GM12878 (cell line): ENCODE data around the gene TAF4. TPM values are rescaled to one million over a fixed set of nuclear protein-coding genes. Genes with fewer than 3 reads are reported as not detected.

Source experiments
- ATAC-seq: fragments of 200-7000 bp; cut with Tn5 transposase; 3 replicates; pipeline ENCODE4 v1.9.1; 2020; ENCODE audit warnings: mild to moderate bottlenecking, moderate library complexity
- BruUV-seq: library from RNA; stranded (reverse); fragments of 400-500 nt; replicated peaks from 2 replicates; lab custom pipeline; 2021; lab: Mats Ljungman, UMichigan
- CTCF ChIA-PET: fragments of 300-600 bp; sonication (Branson Sonifier 250); formaldehyde crosslinking; extraction: SDS; loops from one replicate; lab custom pipeline; 2021; ENCODE audit warnings: inconsistent platforms; lab: Yijun Ruan, JAX
- POLR2A ChIA-PET: fragments of 350-600 bp; formaldehyde crosslinking; extraction: SDS; loops from one replicate; lab custom pipeline; 2021; ENCODE audit warnings: inconsistent platforms; lab: Charles Lee
- RAD21 ChIA-PET: fragments of 300-600 bp; sonication (Branson Sonifier 250); formaldehyde crosslinking; loops from one replicate; lab custom pipeline; 2023; ENCODE audit warnings: antibody characterized with exemption; ENCODE audit not compliant: unreplicated experiment; lab: Charles Lee
- SMC1A ChIA-PET: fragments of 300-600 bp; sonication (Branson Sonifier 250); formaldehyde crosslinking; loops from one replicate; lab custom pipeline; 2023; ENCODE audit not compliant: unreplicated experiment, uncharacterized antibody; lab: Charles Lee
- DNase-seq: peaks from one replicate; pipeline ENCODE4 v3.0.0-alpha.2; 2011; ENCODE audit warnings: low read depth, low spot score
- FAIRE-seq: peaks from 3 replicates; lab custom pipeline; 2011; peaks lifted over from hg19 to GRCh38; lab: Jason Lieb, UNC
- H2AFZ ChIP-seq: 2 replicates; pipeline ENCODE4 v1.6.0; 2011; ENCODE audit warnings: low read depth, low read length, control low read depth; ENCODE audit not compliant: control insufficient read depth
- H3K27ac ChIP-seq: 2 replicates; pipeline ENCODE4 v1.5.1; 2011; ENCODE audit warnings: control low read depth; ENCODE audit not compliant: control insufficient read depth, insufficient read depth
- H3K27me3 ChIP-seq, 2 experiments: replicated peaks in 1 of 2; 2 replicates each; pipeline versions ENCODE4 v1.6.0 to v1.6.1; 2011; ENCODE audit warnings: low read length in 1 of 2; ENCODE audit not compliant: control insufficient read depth in 2 of 2, insufficient read depth in 2 of 2
- H3K36me3 ChIP-seq, 2 experiments: 2 replicates each; pipeline ENCODE4 v1.5.1; 2011; ENCODE audit warnings: low read length in 1 of 2; ENCODE audit not compliant: control insufficient read depth in 2 of 2, insufficient read depth in 2 of 2
- H3K4me1 ChIP-seq: 2 replicates; pipeline ENCODE4 v1.6.1; 2011; ENCODE audit warnings: mild to moderate bottlenecking, low read length, moderate library complexity, mixed read lengths; ENCODE audit not compliant: control insufficient read depth, insufficient read depth
- H3K4me2 ChIP-seq: 2 replicates; pipeline ENCODE4 v1.6.0; 2011; ENCODE audit warnings: control low read depth; ENCODE audit not compliant: control insufficient read depth, insufficient read depth
- H3K4me3 ChIP-seq: fragments of 200-600 bp; sonication (generic); 2 replicates; pipeline ENCODE4 v1.5.1; 2016
- H3K79me2 ChIP-seq: 2 replicates; pipeline ENCODE4 v1.6.0; 2011; ENCODE audit warnings: low read length; ENCODE audit not compliant: control insufficient read depth, insufficient read depth
- H3K9ac ChIP-seq: 2 replicates; pipeline ENCODE4 v1.8.0; 2011; ENCODE audit warnings: low read length, control low read depth, mixed read lengths; ENCODE audit not compliant: control insufficient read depth, insufficient read depth
- H3K9me3 ChIP-seq: replicated peaks from 3 replicates; pipeline ENCODE4 v1.5.1; 2011; ENCODE audit warnings: mild to moderate bottlenecking, low read length; ENCODE audit not compliant: control insufficient read depth, insufficient read depth
- H4K20me1 ChIP-seq: 2 replicates; pipeline ENCODE4 v1.6.0; 2011; ENCODE audit not compliant: control insufficient read depth, insufficient read depth
- WGBS: methylation state at CpG from one replicate; pipeline ENCODE4 v1.1.6; 2016; ENCODE audit warnings: low lambda C conversion rate; ENCODE audit not compliant: insufficient replicate concordance, insufficient coverage; ENCODE audit errors: missing lambda C conversion rate; 5-methylcytosine and 5-hydroxymethylcytosine counted together
- in situ Hi-C: fragments of 300-500 bp; cut with MboI; formaldehyde crosslinking; loops from 9 replicates; pipeline ENCODE4 v1.14.3; 2018; ENCODE audit warnings: mixed read lengths
- intact Hi-C: fragments of 100-400 bp; cut with micrococcal nuclease; formaldehyde crosslinking; loops from one replicate; pipeline ENCODE4 v1.14.2; 2022; ENCODE audit not compliant: unreplicated experiment
- polyA plus RNA-seq, 11 experiments: library from polyadenylated mRNA; depleted of rRNA in 4 of 11; unstranded in 6 of 11; stranded (reverse) in 5 of 11; fragments of >200 nt; fragmentation: Nextera tagmentation in 4 of 11; fragmentation: Illumina TruSeq in 1 of 11; extraction: Ambion mirVana in 4 of 11; extraction: Trizol in 1 of 11; gene quantifications; 1 replicate in 1 of 11; 2 replicates in 10 of 11; pipeline versions ENCODE4 v1.2.1 to v1.2.3, GENCODE V29; 2011 to 2016; ENCODE audit warnings: inconsistent platforms in 2 of 11, missing spikeins in 2 of 11, low read depth in 1 of 11
- total RNA-seq, 4 experiments: library from RNA; depleted of rRNA in 3 of 4; stranded (reverse); fragments of >200 nt in 3 of 4; fragmentation: Illumina TruSeq in 1 of 4; extraction: Trizol in 1 of 4; gene quantifications; 2 replicates each; pipeline versions ENCODE4 v1.2.1 to v1.2.3, GENCODE V29; 2013 to 2021
- TF ChIP-seq, protein P1 (sequence below): fragments of 450-650 bp; conservative IDR thresholded peaks from 2 replicates; pipeline ENCODE4 v1.6.1; 2017; ENCODE audit warnings: mild to moderate bottlenecking, moderate library complexity

Gene TAF4
- total and polyA plus RNA-seq, 10 of the 15 experiments (the other 5 are each of a cell fraction or from before 2014, with no cell fraction given) = 0.39 to 16.9 (median 3.4) TPM

DNA sequence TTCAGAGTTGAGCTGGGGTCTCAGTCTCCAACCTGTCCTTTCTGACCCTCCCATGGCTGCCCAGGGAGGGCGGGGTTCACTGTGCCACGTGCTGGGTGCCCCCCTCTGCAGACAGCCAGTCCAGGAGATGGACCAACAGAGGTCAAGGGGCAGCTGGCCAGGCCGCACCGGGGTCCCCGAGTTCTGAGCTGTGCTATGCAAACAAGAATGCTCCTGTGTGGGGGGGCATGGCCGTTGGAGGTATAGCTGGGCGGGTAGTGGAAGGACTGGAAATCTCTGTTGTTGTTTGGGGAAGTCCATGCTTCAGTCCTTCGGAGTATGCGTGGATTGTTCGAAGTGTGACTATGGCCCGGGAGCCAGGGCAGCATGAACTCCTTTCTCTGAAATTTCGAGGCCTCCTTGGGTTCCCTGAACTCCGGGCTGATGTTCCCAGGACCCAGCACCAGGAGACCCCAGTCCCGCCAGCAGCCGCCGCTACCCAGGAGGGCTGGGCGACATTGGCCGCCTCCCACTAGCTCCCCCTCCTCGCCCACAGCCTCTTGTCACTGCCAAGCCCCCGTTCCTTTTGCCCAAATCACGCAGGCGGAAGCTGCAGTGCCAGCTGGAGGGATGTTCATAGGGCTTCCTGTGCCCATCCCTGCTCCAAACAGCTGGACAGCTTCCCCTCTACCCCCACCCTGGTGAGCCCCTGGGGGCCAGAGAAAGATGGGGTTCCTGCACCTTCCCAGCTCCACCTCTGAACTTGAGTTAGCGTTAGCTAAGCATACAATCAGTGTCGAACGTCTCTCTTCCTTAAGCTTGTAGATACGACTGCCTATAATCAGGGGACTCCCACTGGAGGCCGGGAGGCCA lies 126.6 kb downstream of the TAF4 start:
- Histone ChIP-seq H3K79me2 (no peaks in the 10 kb centered on the region), H3K4me2 (no peak overlapping the region), H4K20me1 (no peaks in the 10 kb centered on the region), H3K4me1 (no peaks in the 10 kb centered on the region), H3K27me3 (no peaks in the 10 kb centered on the region), H2AFZ (no peak overlapping the region), H3K4me3 (no peak overlapping the region), H3K9ac (no peak overlapping the region), H3K27ac (no peak overlapping the region), H3K9me3 (no peaks in the 10 kb centered on the region; the same call in 2 of the 3 replicates), H3K36me3 (no peaks in the 10 kb centered on the region)
- RAD21 ChIA-PET = no interaction called here
- POLR2A ChIA-PET = no interaction called here
- TF ChIP-seq, protein P1, sequence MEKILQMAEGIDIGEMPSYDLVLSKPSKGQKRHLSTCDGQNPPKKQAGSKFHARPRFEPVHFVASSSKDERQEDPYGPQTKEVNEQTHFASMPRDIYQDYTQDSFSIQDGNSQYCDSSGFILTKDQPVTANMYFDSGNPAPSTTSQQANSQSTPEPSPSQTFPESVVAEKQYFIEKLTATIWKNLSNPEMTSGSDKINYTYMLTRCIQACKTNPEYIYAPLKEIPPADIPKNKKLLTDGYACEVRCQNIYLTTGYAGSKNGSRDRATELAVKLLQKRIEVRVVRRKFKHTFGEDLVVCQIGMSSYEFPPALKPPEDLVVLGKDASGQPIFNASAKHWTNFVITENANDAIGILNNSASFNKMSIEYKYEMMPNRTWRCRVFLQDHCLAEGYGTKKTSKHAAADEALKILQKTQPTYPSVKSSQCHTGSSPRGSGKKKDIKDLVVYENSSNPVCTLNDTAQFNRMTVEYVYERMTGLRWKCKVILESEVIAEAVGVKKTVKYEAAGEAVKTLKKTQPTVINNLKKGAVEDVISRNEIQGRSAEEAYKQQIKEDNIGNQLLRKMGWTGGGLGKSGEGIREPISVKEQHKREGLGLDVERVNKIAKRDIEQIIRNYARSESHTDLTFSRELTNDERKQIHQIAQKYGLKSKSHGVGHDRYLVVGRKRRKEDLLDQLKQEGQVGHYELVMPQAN = no peak
- CTCF ChIA-PET = no interaction called here
- FAIRE-seq (no peak), DNase-seq (no peak), ATAC-seq (no peak)
- in situ Hi-C loops (no loop called here), intact Hi-C loops (no loop called here)
- 50% methylated on average over 27 of the region's 27 CpGs for WGBS
- SMC1A ChIA-PET = no interaction called here
- no TSS peak for BruUV-seq
